BLaER1 (cell line): Measurements from ENCODE around the gene KSR2.
"Not testable (repeated sequence)": the region's sequence is repeated elsewhere in the genome, so short reads cannot be mapped to it uniquely, and the experiment has no call there.

ENCODE experiments used
- H3K27ac ChIP-seq: shearing (Covaris generic); formaldehyde crosslinking; 2 replicates; pipeline ENCODE4 v1.8.1; 2022
- H3K27me3 ChIP-seq: shearing (Covaris generic); formaldehyde crosslinking; 2 replicates; pipeline ENCODE4 v1.8.1; 2022
- H3K36me3 ChIP-seq: shearing (Covaris generic); formaldehyde crosslinking; 2 replicates; pipeline ENCODE4 v1.8.1; 2022
- H3K4me1 ChIP-seq: shearing (Covaris generic); formaldehyde crosslinking; 2 replicates; pipeline ENCODE4 v1.8.1; 2022
- H3K4me2 ChIP-seq: shearing (Covaris generic); formaldehyde crosslinking; 2 replicates; pipeline ENCODE4 v1.8.1; 2022
- H3K4me3 ChIP-seq: shearing (Covaris generic); formaldehyde crosslinking; 2 replicates; pipeline ENCODE4 v1.8.1; 2022
- H3K9ac ChIP-seq: shearing (Covaris generic); formaldehyde crosslinking; 2 replicates; pipeline ENCODE4 v1.8.1; 2022
- H3K9me3 ChIP-seq: shearing (Covaris generic); formaldehyde crosslinking; 2 replicates; pipeline ENCODE4 v1.8.1; 2022
- H4K20me1 ChIP-seq: shearing (Covaris generic); formaldehyde crosslinking; 2 replicates; pipeline ENCODE4 v1.8.1; 2022
- Cebpa-rat ChIP-seq: shearing (Covaris generic); IDR thresholded peaks from 2 replicates; pipeline ENCODE4 v1.8.1; 2022

KSR2 gene

GRCh38 chr12:117878605-117879004, 90.2 kb downstream of the KSR2 start:
- H3K27ac ChIP-seq, result no peak overlapping the region
- no peak overlapping the region for H3K4me3 ChIP-seq
- H3K9me3 ChIP-seq, result peaks cover 4% of the 10 kb centered on the region; the same call in 1 of the 2 replicates
- H4K20me1 ChIP-seq, result no peaks in the 10 kb centered on the region
- H3K9ac ChIP-seq, result no peak overlapping the region
- no peaks in the 10 kb centered on the region for H3K36me3 ChIP-seq
- peak overlapping the region; percentile 44 for H3K4me2 ChIP-seq
- H3K27me3 ChIP-seq, result no peaks in the 10 kb centered on the region
- H3K4me1 ChIP-seq, result peaks cover 43% of the 10 kb centered on the region
- no peak for TF ChIP-seq Cebpa-rat

- H3K4me3 ChIP-seq, result peak overlapping the region; percentile 43
- no peak overlapping the region for H3K27ac ChIP-seq
- H3K36me3 ChIP-seq, result no peaks in the 10 kb centered on the region
- H3K4me2 ChIP-seq, result peak overlapping the region; percentile 92
- H3K4me1 ChIP-seq, result peaks cover 49% of the 10 kb centered on the region
- no peaks in the 10 kb centered on the region for H4K20me1 ChIP-seq
- H3K9me3 ChIP-seq, result no peaks in the 10 kb centered on the region
- no peak for TF ChIP-seq Cebpa-rat
- no peaks in the 10 kb centered on the region for H3K27me3 ChIP-seq
- peak overlapping the region; percentile 45; the same call in 1 of the 2 replicates for H3K9ac ChIP-seq
These were observed 92.4 kb downstream of the KSR2 start for GRCh38 chr12:117876436-117876816.

- H3K36me3 ChIP-seq, result no peaks in the 10 kb centered on the region
- no peaks in the 10 kb centered on the region for H3K27me3 ChIP-seq
- no peak for TF ChIP-seq Cebpa-rat
- H3K27ac ChIP-seq, result no peak overlapping the region
- peak overlapping the region; percentile 43 for H3K4me3 ChIP-seq
- no peaks in the 10 kb centered on the region for H4K20me1 ChIP-seq
- no peaks in the 10 kb centered on the region for H3K9me3 ChIP-seq
- H3K9ac ChIP-seq, result peak overlapping the region; percentile 45; the same call in 1 of the 2 replicates
- H3K4me1 ChIP-seq, result peaks cover 49% of the 10 kb centered on the region
- H3K4me2 ChIP-seq, result peak overlapping the region; percentile 92
These were observed 92.9 kb downstream of the KSR2 start for GRCh38 chr12:117875744-117876435.

DNA sequence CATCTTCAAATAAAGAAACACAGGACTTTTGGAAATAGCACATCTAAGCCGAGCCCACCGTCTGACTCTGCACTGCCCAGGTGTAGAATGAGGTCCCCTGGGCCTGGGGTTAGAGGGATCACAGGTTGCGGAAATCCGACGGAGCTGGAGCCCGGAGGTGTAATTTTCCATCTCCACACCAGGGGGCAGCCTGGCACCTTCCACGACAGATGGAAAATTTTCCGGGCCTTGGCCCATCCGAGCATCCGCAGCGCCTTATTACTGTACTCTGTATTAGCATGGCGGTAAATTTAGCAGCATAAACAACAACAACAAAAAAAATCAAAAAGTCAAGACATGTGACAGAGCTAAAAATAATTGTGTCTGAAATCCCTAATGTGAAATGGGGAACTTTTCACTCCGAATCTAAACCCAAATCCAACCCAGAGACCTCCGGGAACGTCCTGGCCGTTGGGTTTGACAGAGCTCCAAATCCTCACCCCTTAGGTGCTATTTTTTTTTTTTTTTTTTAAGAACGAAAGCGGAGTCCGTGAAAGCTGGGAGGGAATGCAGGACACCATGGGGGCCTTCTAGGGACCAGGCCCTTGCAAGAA, 93.9 kb downstream of the KSR2 start:
- H3K9ac ChIP-seq, result 0 out of 2 replicates have a peak overlapping the region, but pooled peaks have one; percentile 21
- no peaks in the 10 kb centered on the region for H3K36me3 ChIP-seq
- peaks cover 49% of the 10 kb centered on the region for H3K4me1 ChIP-seq
- H3K4me2 ChIP-seq, result peak overlapping the region; percentile 92
- H3K9me3 ChIP-seq, result no peaks in the 10 kb centered on the region
- H3K27ac ChIP-seq, result no peak overlapping the region
- peak overlapping the region; percentile 43; the same call in 1 of the 2 replicates for H3K4me3 ChIP-seq
- TF ChIP-seq Cebpa-rat, result no peak
- H4K20me1 ChIP-seq, result no peaks in the 10 kb centered on the region
- no peaks in the 10 kb centered on the region for H3K27me3 ChIP-seq

DNA sequence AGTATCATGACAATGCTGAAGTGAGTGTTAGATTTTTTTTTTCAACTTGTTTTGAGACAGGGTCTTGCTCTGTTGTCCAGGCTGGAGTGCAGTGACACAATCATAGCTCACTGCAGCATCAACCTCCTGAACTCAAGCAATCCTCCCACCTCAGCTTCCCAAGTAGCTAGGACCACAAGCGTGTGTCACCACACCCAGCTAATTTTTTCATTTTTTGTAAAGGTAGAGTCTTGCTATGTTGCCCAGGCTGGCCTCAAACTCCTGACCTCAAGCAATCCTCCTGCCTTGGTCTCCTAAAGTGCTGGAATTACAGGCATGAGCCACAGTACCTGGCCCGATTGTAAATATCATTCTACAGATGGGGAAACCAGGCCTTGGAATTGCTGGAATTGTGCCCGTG, 94.6 kb downstream of the KSR2 start:
- not testable (repeated sequence) for H3K4me3 ChIP-seq, H4K20me1 ChIP-seq, H3K36me3 ChIP-seq

DNA sequence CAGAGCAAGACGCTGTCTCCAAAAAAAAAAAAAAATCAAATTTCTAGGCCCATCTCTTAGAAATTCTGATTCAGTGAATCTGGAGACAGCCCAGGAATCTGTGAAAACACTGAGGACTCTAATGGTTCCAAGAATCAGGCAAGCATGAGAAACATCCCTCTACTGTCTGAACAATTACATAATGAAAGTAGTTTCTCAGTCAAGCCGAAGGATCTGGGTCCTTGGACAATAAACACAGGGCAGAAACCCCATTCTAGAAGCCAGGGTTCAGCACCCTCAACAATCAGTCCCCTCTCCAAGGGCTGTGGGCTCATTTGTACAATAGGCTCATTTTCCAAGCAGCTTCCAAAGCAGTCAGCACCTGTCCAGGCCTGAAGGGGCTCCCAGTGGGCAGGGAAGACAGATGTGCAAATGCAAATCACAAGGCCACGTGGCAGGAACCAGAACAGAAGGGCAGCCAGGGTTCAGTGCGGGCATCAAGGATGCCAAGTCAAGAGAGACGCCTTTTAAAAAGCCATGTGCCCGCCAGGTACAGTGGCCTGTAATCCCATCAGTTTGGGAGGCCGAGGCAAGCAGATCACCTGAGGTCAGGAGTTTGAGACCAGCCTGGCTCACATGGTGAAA, 96.1 kb downstream of the KSR2 start:
- H3K36me3 ChIP-seq, result no peaks in the 10 kb centered on the region
- H3K4me1 ChIP-seq, result peaks cover 37% of the 10 kb centered on the region
- H3K27me3 ChIP-seq, result no peaks in the 10 kb centered on the region
- no peak overlapping the region for H3K27ac ChIP-seq
- no peaks in the 10 kb centered on the region for H4K20me1 ChIP-seq
- no peak overlapping the region for H3K4me3 ChIP-seq
- no peak overlapping the region for H3K9ac ChIP-seq
- peaks cover under 1% of the 10 kb centered on the region; the same call in 1 of the 2 replicates for H3K9me3 ChIP-seq
- TF ChIP-seq Cebpa-rat, result no peak
- peak overlapping the region; percentile 4; the same call in 1 of the 2 replicates for H3K4me2 ChIP-seq

More for the DNA sequence above, 94.6 kb downstream of the KSR2 start:
- not testable (repeated sequence) for H3K9me3 ChIP-seq, H3K9ac ChIP-seq, H3K27ac ChIP-seq, H3K27me3 ChIP-seq
- H3K4me1 ChIP-seq, result peaks cover 49% of the 10 kb centered on the region
- H3K4me2 ChIP-seq, result peak overlapping the region; percentile 92; the same call in 1 of the 2 replicates

DNA sequence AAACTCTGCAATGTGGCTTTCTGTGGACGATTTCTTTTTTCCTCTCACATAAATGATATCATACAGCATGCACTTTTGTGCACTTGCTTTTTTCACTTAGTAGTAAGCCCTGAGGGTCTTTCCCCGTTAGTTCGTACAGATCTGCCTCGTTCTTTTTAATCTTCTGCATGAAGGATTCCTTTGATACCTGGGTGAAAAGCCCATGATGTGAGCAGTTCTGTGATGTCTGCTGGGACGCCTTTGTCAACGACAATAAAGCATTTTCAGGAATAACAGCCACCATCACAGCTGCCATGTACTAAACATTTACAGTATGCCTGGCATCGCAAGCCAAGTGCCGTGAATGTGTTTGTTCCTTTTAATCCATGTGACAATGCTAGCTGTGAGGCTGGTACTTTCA, 99.2 kb downstream of the KSR2 start:
- Histone ChIP-seq H3K27me3 (no peaks in the 10 kb centered on the region), H3K9ac (no peak overlapping the region), H3K36me3 (no peaks in the 10 kb centered on the region), H3K9me3 (peaks cover 21% of the 10 kb centered on the region), H3K4me3 (no peak overlapping the region), H3K4me1 (peaks cover 13% of the 10 kb centered on the region), H3K27ac (no peak overlapping the region), H4K20me1 (no peaks in the 10 kb centered on the region), H3K4me2 (no peak overlapping the region)
- no peak for TF ChIP-seq Cebpa-rat

- Histone ChIP-seq H3K27me3 (no peaks in the 10 kb centered on the region), H3K4me1 (peaks cover 19% of the 10 kb centered on the region), H4K20me1 (no peaks in the 10 kb centered on the region), H3K27ac (no peak overlapping the region), H3K36me3 (no peaks in the 10 kb centered on the region), H3K9ac (no peak overlapping the region), H3K4me3 (no peak overlapping the region), H3K9me3 (peaks cover 43% of the 10 kb centered on the region), H3K4me2 (no peak overlapping the region)
- TF ChIP-seq Cebpa-rat, result no peak
These were observed 101.4 kb downstream of the KSR2 start for GRCh38 chr12:117867348-117867747.

DNA sequence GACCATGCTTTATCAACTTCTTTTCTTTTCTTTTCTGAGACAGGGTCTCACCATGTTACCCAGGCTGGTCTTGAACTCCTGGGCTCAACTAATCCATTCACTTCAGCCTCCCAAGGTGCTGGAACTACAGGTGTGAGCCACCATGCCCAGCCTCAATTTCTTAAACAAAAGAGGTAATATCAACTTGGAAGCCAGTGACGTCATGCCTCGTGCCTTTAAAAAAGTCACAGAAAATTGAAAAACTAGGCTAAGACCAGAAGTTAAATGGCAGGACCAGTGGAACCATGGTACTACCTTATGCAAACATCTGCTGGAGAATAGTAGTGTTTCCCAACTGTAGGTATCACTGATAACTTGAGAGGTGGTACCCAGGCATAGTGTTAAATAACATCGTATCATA, 103.3 kb downstream of the KSR2 start:
- H3K9me3 ChIP-seq, result peaks cover 48% of the 10 kb centered on the region
- no peaks in the 10 kb centered on the region for H3K36me3 ChIP-seq
- no peaks in the 10 kb centered on the region for H3K27me3 ChIP-seq
- peaks cover 28% of the 10 kb centered on the region for H3K4me1 ChIP-seq
- H3K9ac ChIP-seq, result no peak overlapping the region
- no peak overlapping the region for H3K27ac ChIP-seq
- no peak overlapping the region for H3K4me2 ChIP-seq
- no peak for TF ChIP-seq Cebpa-rat
- H4K20me1 ChIP-seq, result no peaks in the 10 kb centered on the region
- no peak overlapping the region for H3K4me3 ChIP-seq
